CD4-positive, alpha-beta T cell (primary cell): Measurements from ENCODE around the gene TLR9. TPM values are rescaled to one million over a fixed set of nuclear protein-coding genes. Genes with fewer than 3 reads are reported as not detected.

Source experiments
- ATAC-seq: fragments of 200-7000 bp; cut with Tn5 transposase; one replicate; pipeline ENCODE4 v1.10.0; 2022; ENCODE audit warnings: mild to moderate bottlenecking; ENCODE audit not compliant: poor library complexity
- CTCF ChIA-PET: fragments of 350-600 bp; sonication (Branson Sonifier 250); formaldehyde crosslinking; loops from one replicate; lab custom pipeline; 2021; ENCODE audit warnings: antibody characterized with exemption, inconsistent platforms; lab: Charles Lee
- POLR2A ChIA-PET: fragments of 350-600 bp; sonication (Branson Sonifier 250); formaldehyde crosslinking; loops from one replicate; lab custom pipeline; 2021; ENCODE audit warnings: antibody characterized with exemption, inconsistent platforms; lab: Charles Lee
- DNase-seq, 14 experiments: peaks; one replicate each; pipeline ENCODE4 v3.0.0-alpha.2; 2013 to 2020; ENCODE audit warnings: mixed read lengths in 2 of 14
- H3K27ac ChIP-seq, 2 donors: one replicate each; pipeline versions ENCODE4 v1.5.1 to v1.7.0; 2013; ENCODE audit warnings: low read length in 2 of 2, low read depth in 1 of 2, mild to moderate bottlenecking in 1 of 2
- H3K27me3 ChIP-seq, 2 experiments: 1 replicate in 1 of 2; 2 replicates in 1 of 2; pipeline versions ENCODE4 v1.6.1 to v1.7.0; 2013; ENCODE audit warnings: low read length in 2 of 2, control low read depth in 1 of 2, mild to moderate bottlenecking in 1 of 2, moderate library complexity in 1 of 2; ENCODE audit not compliant: insufficient read depth in 2 of 2, control insufficient read depth in 1 of 2
- H3K36me3 ChIP-seq: one replicate; pipeline ENCODE4 v1.6.1; 2013; ENCODE audit warnings: low read length, control low read depth; ENCODE audit not compliant: insufficient read depth
- H3K4me1 ChIP-seq: one replicate; pipeline ENCODE4 v1.6.1; 2013; ENCODE audit warnings: low read length, control low read depth; ENCODE audit not compliant: insufficient read depth
- H3K4me3 ChIP-seq: one replicate; pipeline ENCODE4 v1.5.1; 2013; ENCODE audit warnings: mild to moderate bottlenecking, low read length, moderate library complexity
- H3K9me3 ChIP-seq, 2 experiments: 1 replicate in 1 of 2; 2 replicates in 1 of 2; pipeline versions ENCODE4 v1.6.1 to v1.7.0; 2013; ENCODE audit warnings: low read length in 2 of 2, mild to moderate bottlenecking in 2 of 2, control low read depth in 1 of 2, moderate library complexity in 1 of 2; ENCODE audit not compliant: control insufficient read depth in 1 of 2, insufficient read depth in 1 of 2
- H3K27ac Mint-ChIP-seq: one replicate; pipeline ENCODE4 v1.8.0; 2020; ENCODE audit warnings: mixed read lengths
- H3K27me3 Mint-ChIP-seq: one replicate; pipeline ENCODE4 v1.8.0; 2021; ENCODE audit warnings: mixed read lengths
- H3K36me3 Mint-ChIP-seq: one replicate; pipeline ENCODE4 v1.8.0; 2021; ENCODE audit warnings: low read depth, mixed read lengths
- H3K4me1 Mint-ChIP-seq: one replicate; pipeline ENCODE4 v1.8.0; 2021; ENCODE audit warnings: low read depth, mixed read lengths
- H3K4me3 Mint-ChIP-seq: one replicate; pipeline ENCODE4 v1.8.0; 2020; ENCODE audit warnings: mild to moderate bottlenecking, mixed read lengths
- H3K9me3 Mint-ChIP-seq: one replicate; pipeline ENCODE4 v1.8.0; 2020; ENCODE audit warnings: mixed read lengths
- intact Hi-C, 2 experiments: fragments of 100-400 bp; cut with DNase I in 1 of 2; cut with micrococcal nuclease in 1 of 2; formaldehyde crosslinking; loops; one replicate each; pipeline versions ENCODE4 v1.15.1 to v1.9.0; 2023 to 2025; cut with DNase I, micrococcal nuclease
- total RNA-seq, 174 experiments: library from RNA in 2 of 174; stranded (reverse) in 2 of 174; gene quantifications; one replicate each; pipeline ENCODE4 v1.2.3 and lab custom pipeline; 2021 to 2026
- TF ChIP-seq, protein P1 (sequence below): fragments of 200-600 bp; IDR thresholded peaks from one replicate; pipeline ENCODE4 v1.8.0; 2022; ENCODE audit warnings: antibody characterized with exemption, mild to moderate bottlenecking

TLR9 gene
- total RNA-seq, 2 experiments from 2014 or later: 0.08 to 0.17 TPM

DNA sequence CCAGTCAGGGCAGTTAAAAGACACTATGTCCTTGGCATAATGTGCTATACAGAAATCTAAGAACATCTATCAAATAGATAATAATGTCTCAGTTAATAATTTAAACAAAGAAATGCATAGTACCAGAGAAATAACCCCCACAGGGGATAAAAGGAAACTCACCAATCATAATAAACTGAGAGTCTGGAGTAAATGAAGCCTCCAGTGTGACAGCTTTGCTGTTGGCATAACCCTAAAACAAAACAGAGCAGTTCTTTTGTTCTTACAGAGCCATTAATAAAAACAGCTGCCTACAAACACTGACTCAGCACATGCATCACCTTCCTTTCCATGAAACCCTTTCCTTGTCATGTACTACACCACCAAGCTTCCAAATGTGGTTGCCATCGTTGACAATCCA lies 33.6 kb upstream of the TLR9 start:
- intact Hi-C loops: no loop called here
- Histone ChIP-seq H3K36me3 (peaks cover 96% of the 10 kb centered on the region), H3K27ac (peak overlapping the region in 1 of 2 donors; percentile 49), H3K4me3 (no peak overlapping the region), H3K27me3 (no peaks in the 10 kb centered on the region), H3K4me1 (peaks cover 78% of the 10 kb centered on the region), H3K9me3 (no peaks in the 10 kb centered on the region)
- Mint-ChIP-seq H3K36me3 (peaks cover 100% of the 10 kb centered on the region), H3K27ac (peak overlapping the region; percentile 95), H3K27me3 (no peaks in the 10 kb centered on the region), H3K4me3 (no peak overlapping the region), H3K9me3 (no peaks in the 10 kb centered on the region), H3K4me1 (peaks cover 98% of the 10 kb centered on the region)
- ATAC-seq (no peak), DNase-seq (no peak)
- TF ChIP-seq, protein P1, sequence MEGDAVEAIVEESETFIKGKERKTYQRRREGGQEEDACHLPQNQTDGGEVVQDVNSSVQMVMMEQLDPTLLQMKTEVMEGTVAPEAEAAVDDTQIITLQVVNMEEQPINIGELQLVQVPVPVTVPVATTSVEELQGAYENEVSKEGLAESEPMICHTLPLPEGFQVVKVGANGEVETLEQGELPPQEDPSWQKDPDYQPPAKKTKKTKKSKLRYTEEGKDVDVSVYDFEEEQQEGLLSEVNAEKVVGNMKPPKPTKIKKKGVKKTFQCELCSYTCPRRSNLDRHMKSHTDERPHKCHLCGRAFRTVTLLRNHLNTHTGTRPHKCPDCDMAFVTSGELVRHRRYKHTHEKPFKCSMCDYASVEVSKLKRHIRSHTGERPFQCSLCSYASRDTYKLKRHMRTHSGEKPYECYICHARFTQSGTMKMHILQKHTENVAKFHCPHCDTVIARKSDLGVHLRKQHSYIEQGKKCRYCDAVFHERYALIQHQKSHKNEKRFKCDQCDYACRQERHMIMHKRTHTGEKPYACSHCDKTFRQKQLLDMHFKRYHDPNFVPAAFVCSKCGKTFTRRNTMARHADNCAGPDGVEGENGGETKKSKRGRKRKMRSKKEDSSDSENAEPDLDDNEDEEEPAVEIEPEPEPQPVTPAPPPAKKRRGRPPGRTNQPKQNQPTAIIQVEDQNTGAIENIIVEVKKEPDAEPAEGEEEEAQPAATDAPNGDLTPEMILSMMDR: no peak
- ChIA-PET CTCF (interaction anchor here (1.2 to 4.1 kb wide), 3 partner anchors 12 to 20 kb away, joined by 4 to 18 read pairs (median 7); partner anchors contain the start of gene WDR82), POLR2A (interaction anchor here (10.7 to 19.7 kb wide), 3 partner anchors 11 to 20 kb away, joined by 131 to 538 read pairs (median 293); partner anchors contain the start of genes PPM1M, TWF2 and WDR82)

DNA sequence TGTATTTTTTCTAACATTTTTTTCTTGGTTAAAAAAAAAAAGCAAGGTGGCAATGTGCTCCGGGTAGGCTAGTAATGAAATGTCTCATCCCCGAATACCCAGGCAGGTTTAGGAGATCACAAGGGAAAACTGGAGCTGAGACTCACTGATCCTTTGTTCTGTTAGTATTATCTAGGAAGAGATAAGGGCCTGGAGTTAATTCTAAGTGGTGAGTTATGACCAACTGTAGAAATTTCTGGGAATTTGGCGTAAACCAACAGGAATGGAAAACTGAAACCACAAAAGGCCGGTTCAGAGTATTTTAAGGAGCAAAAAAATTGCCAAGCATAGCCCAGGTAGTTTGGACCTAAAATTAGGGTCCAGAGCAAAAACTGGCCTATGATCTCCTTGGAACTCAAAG lies 32.5 kb upstream of the TLR9 start:
- Histone ChIP-seq H3K4me1 (peaks cover 78% of the 10 kb centered on the region), H3K36me3 (peaks cover 92% of the 10 kb centered on the region), H3K27ac (peak overlapping the region; percentile 49 to 53), H3K27me3 (no peaks in the 10 kb centered on the region), H3K9me3 (no peaks in the 10 kb centered on the region), H3K4me3 (no peak overlapping the region)
- Mint-ChIP-seq H3K27me3 (no peaks in the 10 kb centered on the region), H3K4me3 (no peak overlapping the region), H3K4me1 (peaks cover 98% of the 10 kb centered on the region), H3K27ac (peak overlapping the region; percentile 95), H3K9me3 (no peaks in the 10 kb centered on the region), H3K36me3 (peaks cover 100% of the 10 kb centered on the region)
- ChIA-PET CTCF (interaction anchor here (4.1 kb wide), 1 partner anchor 21 kb away, joined by 18 read pairs; the partner anchor contains the start of gene WDR82), POLR2A (interaction anchor here (10.7 to 19.7 kb wide), 3 partner anchors 12 to 21 kb away, joined by 131 to 538 read pairs (median 293); partner anchors contain the start of genes PPM1M, TWF2 and WDR82)
- DNase-seq: no peak
- intact Hi-C loops: loop anchor here in 1 of 2 experiments (2.0 kb wide), 1 partner anchor 13 kb away; no protein-coding TSS in a partner anchor
- TF ChIP-seq, protein P1: no peak
- ATAC-seq: no peak

DNA sequence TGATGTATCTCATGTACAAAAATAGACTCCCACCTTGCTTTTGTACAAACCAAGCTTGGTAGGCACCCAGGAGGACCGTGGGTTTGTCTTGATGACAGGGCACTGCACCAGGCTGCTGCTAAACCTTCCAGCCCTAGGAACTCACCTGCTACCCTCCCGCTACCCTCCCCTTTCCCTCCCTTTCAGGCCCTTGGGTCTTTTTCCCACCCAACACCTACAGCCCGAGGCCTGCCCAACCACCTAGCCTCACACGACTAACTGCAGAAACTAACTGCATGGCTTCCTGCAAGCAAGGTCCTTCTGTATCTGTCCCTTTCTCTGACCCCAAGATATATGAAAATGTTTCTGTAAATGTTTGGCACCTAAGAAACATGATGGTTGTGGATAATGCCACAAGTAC lies 31.2 kb upstream of the TLR9 start:
- CTCF ChIA-PET: interaction anchor here (0.9 to 2.3 kb wide), 3 partner anchors 14 to 36 kb away, joined by 3 to 6 read pairs (median 3); partner anchors contain the start of gene WDR82
- intact Hi-C loops: loop anchor here in 1 of 2 experiments (2.0 kb wide), 1 partner anchor 14 kb away; no protein-coding TSS in a partner anchor
- peaks cover 98% of the 10 kb centered on the region for H3K36me3 Mint-ChIP-seq
- Histone ChIP-seq H3K36me3 (peaks cover 88% of the 10 kb centered on the region), H3K9me3 (no peaks in the 10 kb centered on the region), H3K4me3 (no peak overlapping the region), H3K4me1 (peaks cover 83% of the 10 kb centered on the region), H3K27me3 (no peaks in the 10 kb centered on the region), H3K27ac (peak overlapping the region in 1 of 2 donors; percentile 89)
- H3K27me3 Mint-ChIP-seq: no peaks in the 10 kb centered on the region
- H3K4me1 Mint-ChIP-seq: peaks cover 98% of the 10 kb centered on the region
- no peak for DNase-seq
- H3K4me3 Mint-ChIP-seq: peak overlapping the region; percentile 62
- TF ChIP-seq, protein P1: no peak
- POLR2A ChIA-PET: interaction anchor here (10.7 to 19.7 kb wide), 3 partner anchors 13 to 22 kb away, joined by 131 to 538 read pairs (median 293); partner anchors contain the start of genes PPM1M, TWF2 and WDR82
- no peak for ATAC-seq
- no peaks in the 10 kb centered on the region for H3K9me3 Mint-ChIP-seq
- H3K27ac Mint-ChIP-seq: peak overlapping the region; percentile 95
